IMR-90 (cell line): ENCODE measurements around the gene IREB2. TPM values are rescaled to one million over a fixed set of nuclear protein-coding genes. Genes with fewer than 3 reads are reported as not detected.

ENCODE experiments used
- ATAC-seq: fragments of 200-7000 bp; cut with Tn5 transposase; 2 replicates; pipeline ENCODE4 v1.9.1; 2020; ENCODE audit warnings: low read depth, mild to moderate bottlenecking, moderate library complexity
- BruUV-seq: library from RNA; stranded (reverse); fragments of 400-500 nt; replicated peaks from 2 replicates; lab custom pipeline; 2021; lab: Mats Ljungman, UMichigan
- CTCF ChIA-PET: fragments of 300-600 bp; formaldehyde crosslinking; extraction: SDS; loops from one replicate; lab custom pipeline; 2021; ENCODE audit warnings: antibody characterized with exemption; lab: Yijun Ruan, JAX
- POLR2A ChIA-PET: fragments of 300-600 bp; sonication (Branson Sonifier 250); formaldehyde crosslinking; loops from one replicate; lab custom pipeline; 2022; ENCODE audit warnings: antibody characterized with exemption; ENCODE audit not compliant: unreplicated experiment; lab: Charles Lee
- DNase-seq: peaks from one replicate; pipeline ENCODE4 v3.0.0; 2013
- H2AFZ ChIP-seq: replicated peaks from 2 replicates; pipeline ENCODE3; 2013; ENCODE audit warnings: low read length, mild to moderate bottlenecking; ENCODE audit not compliant: poor library complexity
- H2AK5ac ChIP-seq: 2 replicates; pipeline ENCODE4 v1.6.1; 2013; ENCODE audit warnings: low read depth, low read length, inconsistent platforms
- H2AK9ac ChIP-seq: replicated peaks from 2 replicates; pipeline ENCODE3; 2013; ENCODE audit warnings: mild to moderate bottlenecking, low read depth, low read length, moderate library complexity; ENCODE audit not compliant: poor library complexity
- H2BK120ac ChIP-seq: 2 replicates; pipeline ENCODE4 v1.6.1; 2013; ENCODE audit warnings: low read depth, low read length, inconsistent platforms
- H2BK15ac ChIP-seq: 3 replicates; pipeline ENCODE4 v1.6.1; 2013; ENCODE audit warnings: low read depth, low read length, inconsistent platforms
- H2BK20ac ChIP-seq: 2 replicates; pipeline ENCODE4 v1.6.1; 2013; ENCODE audit warnings: low read depth, mild to moderate bottlenecking, inconsistent platforms, low read length, moderate library complexity
- H2BK5ac ChIP-seq: 2 replicates; pipeline ENCODE4 v1.6.1; 2013; ENCODE audit warnings: mild to moderate bottlenecking, low read depth, low read length, inconsistent platforms; ENCODE audit not compliant: poor library complexity, severe bottlenecking
- H3K14ac ChIP-seq: replicated peaks from 2 replicates; pipeline ENCODE4 v1.6.1; 2013; ENCODE audit warnings: low read depth, low read length, inconsistent platforms
- H3K18ac ChIP-seq: 2 replicates; pipeline ENCODE4 v1.6.1; 2013; ENCODE audit warnings: low read depth, low read length, control low read depth
- H3K23ac ChIP-seq: 2 replicates; pipeline ENCODE4 v1.6.1; 2013; ENCODE audit warnings: low read depth, low read length, inconsistent platforms
- H3K27ac ChIP-seq: 2 replicates; pipeline ENCODE4 v1.5.1; 2013; ENCODE audit warnings: mild to moderate bottlenecking, control low read depth, low read length; ENCODE audit not compliant: insufficient read depth
- H3K27me3 ChIP-seq: 2 replicates; pipeline ENCODE4 v1.6.1; 2013; ENCODE audit warnings: low read length; ENCODE audit not compliant: control insufficient read depth, insufficient read depth
- H3K36me3 ChIP-seq: 2 replicates; pipeline ENCODE4 v1.6.1; 2013; ENCODE audit warnings: low read length, mixed read lengths; ENCODE audit not compliant: control insufficient read depth, insufficient read depth
- H3K4ac ChIP-seq: 2 replicates; pipeline ENCODE4 v1.6.1; 2013; ENCODE audit warnings: low read depth, low read length, inconsistent platforms
- H3K4me1 ChIP-seq: 2 replicates; pipeline ENCODE4 v1.6.1; 2013; ENCODE audit warnings: low read length, mixed read lengths; ENCODE audit not compliant: control insufficient read depth, insufficient read depth
- H3K4me2 ChIP-seq: 2 replicates; pipeline ENCODE4 v1.6.1; 2013; ENCODE audit warnings: low read depth, mild to moderate bottlenecking, control low read depth, low read length, moderate library complexity
- H3K4me3 ChIP-seq: 2 replicates; pipeline ENCODE4 v1.5.1; 2013; ENCODE audit warnings: low read depth, mild to moderate bottlenecking, control low read depth, low read length, moderate library complexity; ENCODE audit not compliant: insufficient read depth
- H3K56ac ChIP-seq: 2 replicates; pipeline ENCODE4 v1.6.1; 2013; ENCODE audit warnings: low read length, inconsistent platforms; ENCODE audit not compliant: insufficient read depth; ENCODE audit errors: extremely low read depth
- H3K79me1 ChIP-seq, 2 experiments: 2 replicates each; pipeline ENCODE4 v1.6.1; 2013; ENCODE audit warnings: low read length in 2 of 2, inconsistent platforms in 1 of 2, low read depth in 1 of 2
- H3K9ac ChIP-seq: 2 replicates; pipeline ENCODE4 v1.6.1; 2013; ENCODE audit warnings: low read depth, low read length, control low read depth
- H3K9me1 ChIP-seq: 2 replicates; pipeline ENCODE4 v1.6.1; 2013; ENCODE audit warnings: low read length, inconsistent platforms; ENCODE audit not compliant: insufficient read depth
- H3K9me3 ChIP-seq: 2 replicates; pipeline ENCODE4 v1.6.1; 2013; ENCODE audit warnings: low read length; ENCODE audit not compliant: control insufficient read depth, insufficient read depth
- H4K20me1 ChIP-seq: 2 replicates; pipeline ENCODE4 v1.6.1; 2013; ENCODE audit warnings: low read length, inconsistent platforms; ENCODE audit not compliant: insufficient read depth
- H4K5ac ChIP-seq: 2 replicates; pipeline ENCODE4 v1.6.1; 2013; ENCODE audit warnings: mild to moderate bottlenecking, low read depth, low read length, control low read depth
- H4K8ac ChIP-seq, 2 experiments: 2 replicates each; pipeline ENCODE4 v1.6.1; 2013; ENCODE audit warnings: low read depth in 2 of 2, low read length in 2 of 2, control low read depth in 1 of 2, inconsistent platforms in 1 of 2
- H4K91ac ChIP-seq: 2 replicates; pipeline ENCODE4 v1.6.1; 2013; ENCODE audit warnings: low read depth, low read length, inconsistent platforms; ENCODE audit not compliant: insufficient read depth
- CEBPB ChIP-seq: IDR thresholded peaks from 2 replicates; pipeline ENCODE4 v1.6.1; 2012; ENCODE audit warnings: low read depth, low read length, improper control_type of control experiment
- NFE2L2 ChIP-seq: fragments of 150-350 bp; IDR thresholded peaks from 2 replicates; pipeline ENCODE4 v1.6.1; 2016; ENCODE audit warnings: low read depth, mild to moderate bottlenecking, low read length
- RAD21 ChIP-seq: IDR thresholded peaks from 2 replicates; pipeline ENCODE4 v1.6.1; 2012; ENCODE audit warnings: low read length, improper control_type of control experiment
- WGBS, 2 experiments: methylation state at CpG; one replicate each; pipeline versions ENCODE4 v1.1.5 to v1.1.7; 2013; ENCODE audit warnings: missing lambda C conversion rate in 2 of 2; ENCODE audit not compliant: insufficient read length in 1 of 2; ENCODE audit errors: extremely low coverage in 2 of 2; 5-methylcytosine and 5-hydroxymethylcytosine counted together
- dilution Hi-C: fragments of 300-500 bp; cut with HindIII; formaldehyde crosslinking; loops from one replicate; pipeline ENCODE4 v1.14.3; 2018; ENCODE audit warnings: low sequenced_read_pairs; ENCODE audit not compliant: unreplicated experiment
- in situ Hi-C: fragments of 300-500 bp; cut with MboI; formaldehyde crosslinking; loops from 3 replicates; pipeline ENCODE4 v1.14.3; 2019; ENCODE audit warnings: low sequenced_read_pairs, inconsistent platforms, mixed read lengths
- intact Hi-C: fragments of 100-400 bp; cut with micrococcal nuclease; formaldehyde crosslinking; loops from 2 replicates; pipeline ENCODE4 v1.10.0; 2022
- polyA plus RNA-seq, 3 experiments: library from polyadenylated mRNA; depleted of rRNA; stranded (reverse); fragments of >200 nt; gene quantifications; 2 replicates each; pipeline ENCODE4 v1.2.3, GENCODE V29; 2012; ENCODE audit warnings: low replicate concordance in 1 of 3
- total RNA-seq: library from RNA; depleted of rRNA; stranded (reverse); fragments of >200 nt; gene quantifications from 2 replicates; pipeline ENCODE4 v1.2.3, GENCODE V29; 2012
- TF ChIP-seq, protein P1 (sequence below): conservative IDR thresholded peaks from 2 replicates; pipeline ENCODE4 v1.5.1; 2012; ENCODE audit warnings: mild to moderate bottlenecking, low read depth, low read length, improper control_type of control experiment

The IREB2 gene
- total and polyA plus RNA-seq, 2 of the 4 experiments (the other 2 are of a cell fraction) = 12.2 to 13.5 TPM

DNA sequence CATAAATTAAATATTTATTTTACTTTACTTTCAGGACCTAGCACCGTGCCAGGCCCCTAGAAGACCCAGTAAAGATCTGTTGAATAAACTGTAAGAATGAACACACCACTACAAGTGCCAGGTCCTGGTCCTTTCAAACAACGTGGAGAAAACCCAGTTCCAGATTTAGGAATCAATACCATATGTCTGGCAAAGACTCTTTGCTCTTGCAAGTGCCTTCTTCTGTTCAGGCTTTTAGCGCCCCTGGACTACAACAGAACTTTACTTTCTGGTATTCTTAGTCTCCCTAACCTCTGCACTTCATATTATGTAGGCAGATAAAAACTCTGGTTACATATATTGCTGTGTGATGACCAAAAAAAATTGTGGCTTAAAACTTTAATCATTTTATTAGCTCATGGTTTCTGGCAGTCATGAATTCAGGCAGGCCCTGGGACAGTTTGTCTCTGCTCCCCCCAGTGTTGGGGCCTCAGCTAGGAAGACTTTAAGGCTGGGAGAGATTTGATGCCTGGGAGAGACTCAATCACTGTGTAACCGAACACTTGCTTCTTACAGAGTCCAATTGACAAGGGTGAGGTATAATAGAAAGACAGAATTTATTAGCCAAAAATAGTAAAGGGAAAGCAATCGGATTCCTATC, 99.4 kb downstream of the IREB2 start:
- Histone ChIP-seq H3K4me1 (no peaks in the 10 kb centered on the region), H3K27me3 (no peaks in the 10 kb centered on the region), H3K9me3 (no peaks in the 10 kb centered on the region), H3K56ac (no peak overlapping the region), H3K4me2 (no peak overlapping the region), H4K20me1 (peaks cover 7% of the 10 kb centered on the region), H4K8ac (no peak overlapping the region), H2BK15ac (no peak overlapping the region), H3K27ac (no peak overlapping the region), H4K5ac (no peak overlapping the region), H3K18ac (no peak overlapping the region), H3K36me3 (peaks cover 2% of the 10 kb centered on the region; the same call in 1 of the 2 replicates), H2BK20ac (no peak overlapping the region), H3K4me3 (no peak overlapping the region), H3K9me1 (0 out of 2 replicates have a peak, but pooled peaks cover 2% of the 10 kb centered on the region), H2AFZ (no peak overlapping the region), H4K91ac (no peak overlapping the region), H3K4ac (no peak overlapping the region), H3K9ac (no peak overlapping the region), H2AK9ac (no peak overlapping the region), H2AK5ac (no peak overlapping the region), H2BK120ac (no peak overlapping the region), H3K79me1 (peaks cover 12 to 18% of the 10 kb centered on the region in 2 experiments; a peak in 3 of 4 replicates), H3K14ac (no peak overlapping the region), H3K23ac (no peak overlapping the region), H2BK5ac (no peak overlapping the region)
- in situ Hi-C loops (no loop called here), intact Hi-C loops (no loop called here), dilution Hi-C loops (no loop called here)
- no TSS peak for BruUV-seq
- DNase-seq (no peak), ATAC-seq (no peak)
- POLR2A ChIA-PET = no interaction called here
- TF ChIP-seq, protein P1, sequence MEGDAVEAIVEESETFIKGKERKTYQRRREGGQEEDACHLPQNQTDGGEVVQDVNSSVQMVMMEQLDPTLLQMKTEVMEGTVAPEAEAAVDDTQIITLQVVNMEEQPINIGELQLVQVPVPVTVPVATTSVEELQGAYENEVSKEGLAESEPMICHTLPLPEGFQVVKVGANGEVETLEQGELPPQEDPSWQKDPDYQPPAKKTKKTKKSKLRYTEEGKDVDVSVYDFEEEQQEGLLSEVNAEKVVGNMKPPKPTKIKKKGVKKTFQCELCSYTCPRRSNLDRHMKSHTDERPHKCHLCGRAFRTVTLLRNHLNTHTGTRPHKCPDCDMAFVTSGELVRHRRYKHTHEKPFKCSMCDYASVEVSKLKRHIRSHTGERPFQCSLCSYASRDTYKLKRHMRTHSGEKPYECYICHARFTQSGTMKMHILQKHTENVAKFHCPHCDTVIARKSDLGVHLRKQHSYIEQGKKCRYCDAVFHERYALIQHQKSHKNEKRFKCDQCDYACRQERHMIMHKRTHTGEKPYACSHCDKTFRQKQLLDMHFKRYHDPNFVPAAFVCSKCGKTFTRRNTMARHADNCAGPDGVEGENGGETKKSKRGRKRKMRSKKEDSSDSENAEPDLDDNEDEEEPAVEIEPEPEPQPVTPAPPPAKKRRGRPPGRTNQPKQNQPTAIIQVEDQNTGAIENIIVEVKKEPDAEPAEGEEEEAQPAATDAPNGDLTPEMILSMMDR = no peak
- TF ChIP-seq CEBPB (no peak), NFE2L2 (no peak), RAD21 (no peak)
- no CpG with 5 or more reads among the region's 5 CpGs for WGBS, 2 experiments
- CTCF ChIA-PET = no interaction called here
